ENCODE measurements around the gene CNN1.

DNA sequence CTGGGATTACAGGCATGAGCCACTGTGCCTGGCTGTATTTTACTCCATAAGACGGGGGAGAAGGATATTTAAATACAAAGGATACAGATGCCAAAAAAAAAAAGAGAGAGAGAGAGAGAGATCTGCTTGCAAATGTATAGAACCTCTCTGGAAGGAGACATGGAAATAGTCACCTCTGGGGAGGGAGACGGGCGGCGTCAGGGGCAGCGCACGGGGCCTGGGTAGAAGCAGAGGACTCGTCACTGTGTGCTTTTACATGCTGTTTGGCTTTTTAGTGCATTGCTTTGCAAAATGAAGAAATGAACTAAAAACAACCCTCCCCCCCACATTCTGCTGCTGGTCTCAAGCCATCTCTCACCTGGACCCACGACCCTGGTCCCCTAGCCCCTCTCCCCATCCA, 28.2 kb upstream of the CNN1 start:
- TF ChIP-seq POLR2A (IDR thresholded peaks at IDR 0.05) = no peak
- TF ChIP-seq, protein P1, sequence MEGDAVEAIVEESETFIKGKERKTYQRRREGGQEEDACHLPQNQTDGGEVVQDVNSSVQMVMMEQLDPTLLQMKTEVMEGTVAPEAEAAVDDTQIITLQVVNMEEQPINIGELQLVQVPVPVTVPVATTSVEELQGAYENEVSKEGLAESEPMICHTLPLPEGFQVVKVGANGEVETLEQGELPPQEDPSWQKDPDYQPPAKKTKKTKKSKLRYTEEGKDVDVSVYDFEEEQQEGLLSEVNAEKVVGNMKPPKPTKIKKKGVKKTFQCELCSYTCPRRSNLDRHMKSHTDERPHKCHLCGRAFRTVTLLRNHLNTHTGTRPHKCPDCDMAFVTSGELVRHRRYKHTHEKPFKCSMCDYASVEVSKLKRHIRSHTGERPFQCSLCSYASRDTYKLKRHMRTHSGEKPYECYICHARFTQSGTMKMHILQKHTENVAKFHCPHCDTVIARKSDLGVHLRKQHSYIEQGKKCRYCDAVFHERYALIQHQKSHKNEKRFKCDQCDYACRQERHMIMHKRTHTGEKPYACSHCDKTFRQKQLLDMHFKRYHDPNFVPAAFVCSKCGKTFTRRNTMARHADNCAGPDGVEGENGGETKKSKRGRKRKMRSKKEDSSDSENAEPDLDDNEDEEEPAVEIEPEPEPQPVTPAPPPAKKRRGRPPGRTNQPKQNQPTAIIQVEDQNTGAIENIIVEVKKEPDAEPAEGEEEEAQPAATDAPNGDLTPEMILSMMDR (IDR thresholded peaks at IDR 0.05) = no peak
- TF ChIP-seq EP300 (IDR thresholded peaks at IDR 0.05) = no peak

All from sigmoid colon (tissue), 4 donors.